Measurements from ENCODE around the gene KCNIP1. TPM values are rescaled to one million over a fixed set of nuclear protein-coding genes. Genes with fewer than 3 reads are reported as not detected.

The KCNIP1 gene
- total RNA-seq, 1 experiment from 2014 or later: not detected

GRCh38 chr5:170486371-170486770 is 17.4 kb upstream of the KCNIP1 start:
- H2AFZ ChIP-seq (ENCODE audit: low read depth, low read length, poor library complexity, severe bottlenecking): no peak overlapping the region
- ChIA-PET POLR2A (no interaction called here), RAD21 (ENCODE audit: low non-redundant PET in 1 of 2, low total read pairs in 2 of 2, uncharacterized antibody in 2 of 2, unreplicated experiment in 2 of 2) (no interaction called here), CTCF (no interaction called here)
- H3K36me3 ChIP-seq (ENCODE audit: control insufficient read depth in 1 of 2, insufficient read depth in 2 of 2, low read length in 2 of 2): no peaks in the 10 kb centered on the region
- H3K79me2 ChIP-seq (ENCODE audit: insufficient read depth, low read length): no peaks in the 10 kb centered on the region
- no peaks in the 10 kb centered on the region for H3K27me3 ChIP-seq (ENCODE audit: insufficient read depth, low read length)
- ATAC-seq (no peak), DNase-seq (ENCODE audit: low read depth, low spot score) (no peak)
- H4K20me1 ChIP-seq (ENCODE audit: insufficient read depth): no peaks in the 10 kb centered on the region
- H3K4me3 ChIP-seq (replicated peaks in 1 of 2; ENCODE audit: low read depth in 1 of 2, low read length in 2 of 2): no peak overlapping the region
- no peak overlapping the region for H3K9ac ChIP-seq (ENCODE audit: low read length)
- H3K4me2 ChIP-seq (ENCODE audit: low read length): no peak overlapping the region
- H3K4me1 ChIP-seq (ENCODE audit: control insufficient read depth in 1 of 2, insufficient read depth in 2 of 2, low read length in 2 of 2): peaks cover 0 to 6% of the 10 kb centered on the region in 2 experiments; a peak in 3 of 4 replicates
- no peaks in the 10 kb centered on the region for H3K9me2 ChIP-seq (ENCODE audit: insufficient read depth)
- TF ChIP-seq JUND (IDR thresholded peaks at IDR 0.05) (no peak), ZFX (IDR thresholded peaks at IDR 0.05) (no peak), EZH2 (IDR thresholded peaks at IDR 0.05) (no peak), POLR2AphosphoS5 (IDR thresholded peaks at IDR 0.05; ENCODE audit: low read depth, low read length) (no peak), CEBPB (IDR thresholded peaks at IDR 0.05; ENCODE audit: low read depth) (no peak), ATF3 (IDR thresholded peaks at IDR 0.05) (no peak), ZNF274 (IDR thresholded peaks at IDR 0.05; ENCODE audit: low read depth, low read length) (no peak), ELF1 (IDR thresholded peaks at IDR 0.05; ENCODE audit: borderline replicate concordance, low read depth) (no peak), RAD21 (IDR thresholded peaks at IDR 0.05; ENCODE audit: low read depth) (no peak), CBX3 (IDR thresholded peaks at IDR 0.05; ENCODE audit: low read depth) (no peak)
- TF ChIP-seq, protein P1, sequence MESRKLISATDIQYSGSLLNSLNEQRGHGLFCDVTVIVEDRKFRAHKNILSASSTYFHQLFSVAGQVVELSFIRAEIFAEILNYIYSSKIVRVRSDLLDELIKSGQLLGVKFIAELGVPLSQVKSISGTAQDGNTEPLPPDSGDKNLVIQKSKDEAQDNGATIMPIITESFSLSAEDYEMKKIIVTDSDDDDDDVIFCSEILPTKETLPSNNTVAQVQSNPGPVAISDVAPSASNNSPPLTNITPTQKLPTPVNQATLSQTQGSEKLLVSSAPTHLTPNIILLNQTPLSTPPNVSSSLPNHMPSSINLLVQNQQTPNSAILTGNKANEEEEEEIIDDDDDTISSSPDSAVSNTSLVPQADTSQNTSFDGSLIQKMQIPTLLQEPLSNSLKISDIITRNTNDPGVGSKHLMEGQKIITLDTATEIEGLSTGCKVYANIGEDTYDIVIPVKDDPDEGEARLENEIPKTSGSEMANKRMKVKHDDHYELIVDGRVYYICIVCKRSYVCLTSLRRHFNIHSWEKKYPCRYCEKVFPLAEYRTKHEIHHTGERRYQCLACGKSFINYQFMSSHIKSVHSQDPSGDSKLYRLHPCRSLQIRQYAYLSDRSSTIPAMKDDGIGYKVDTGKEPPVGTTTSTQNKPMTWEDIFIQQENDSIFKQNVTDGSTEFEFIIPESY (IDR thresholded peaks at IDR 0.05; ENCODE audit: extremely low read depth, insufficient replicate concordance, low read length): no peak
- TF ChIP-seq, protein P2, sequence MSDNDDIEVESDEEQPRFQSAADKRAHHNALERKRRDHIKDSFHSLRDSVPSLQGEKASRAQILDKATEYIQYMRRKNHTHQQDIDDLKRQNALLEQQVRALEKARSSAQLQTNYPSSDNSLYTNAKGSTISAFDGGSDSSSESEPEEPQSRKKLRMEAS (IDR thresholded peaks at IDR 0.05): no peak
- no peak overlapping the region for H3K27ac ChIP-seq (ENCODE audit: low read depth, low read length)
- no peaks in the 10 kb centered on the region for H3K9me3 ChIP-seq (ENCODE audit: control insufficient read depth in 1 of 2, insufficient read depth in 1 of 2, low read depth in 1 of 2, low read length in 2 of 2)
- intact Hi-C loops (cut with micrococcal nuclease): no loop called here
- no TSS peak for BruUV-seq (replicated peaks)
